IMR-90 (cell line): ENCODE measurements around the gene KIRREL1. TPM values are rescaled to one million over a fixed set of nuclear protein-coding genes. Genes with fewer than 3 reads are reported as not detected.

Experiments
- ATAC-seq: fragments of 200-7000 bp; cut with Tn5 transposase; 2 replicates; pipeline ENCODE4 v1.9.1; 2020; ENCODE audit warnings: low read depth, mild to moderate bottlenecking, moderate library complexity
- BruUV-seq: library from RNA; stranded (reverse); fragments of 400-500 nt; replicated peaks from 2 replicates; lab custom pipeline; 2021; lab: Mats Ljungman, UMichigan
- CTCF ChIA-PET: fragments of 300-600 bp; formaldehyde crosslinking; extraction: SDS; loops from one replicate; lab custom pipeline; 2021; ENCODE audit warnings: antibody characterized with exemption; lab: Yijun Ruan, JAX
- POLR2A ChIA-PET: fragments of 300-600 bp; sonication (Branson Sonifier 250); formaldehyde crosslinking; loops from one replicate; lab custom pipeline; 2022; ENCODE audit warnings: antibody characterized with exemption; ENCODE audit not compliant: unreplicated experiment; lab: Charles Lee
- DNase-seq: peaks from one replicate; pipeline ENCODE4 v3.0.0; 2013
- H2AFZ ChIP-seq: replicated peaks from 2 replicates; pipeline ENCODE3; 2013; ENCODE audit warnings: low read length, mild to moderate bottlenecking; ENCODE audit not compliant: poor library complexity
- H2AK5ac ChIP-seq: 2 replicates; pipeline ENCODE4 v1.6.1; 2013; ENCODE audit warnings: low read depth, low read length, inconsistent platforms
- H2AK9ac ChIP-seq: replicated peaks from 2 replicates; pipeline ENCODE3; 2013; ENCODE audit warnings: mild to moderate bottlenecking, low read depth, low read length, moderate library complexity; ENCODE audit not compliant: poor library complexity
- H2BK120ac ChIP-seq: 2 replicates; pipeline ENCODE4 v1.6.1; 2013; ENCODE audit warnings: low read depth, low read length, inconsistent platforms
- H2BK15ac ChIP-seq: 3 replicates; pipeline ENCODE4 v1.6.1; 2013; ENCODE audit warnings: low read depth, low read length, inconsistent platforms
- H2BK20ac ChIP-seq: 2 replicates; pipeline ENCODE4 v1.6.1; 2013; ENCODE audit warnings: low read depth, mild to moderate bottlenecking, inconsistent platforms, low read length, moderate library complexity
- H2BK5ac ChIP-seq: 2 replicates; pipeline ENCODE4 v1.6.1; 2013; ENCODE audit warnings: mild to moderate bottlenecking, low read depth, low read length, inconsistent platforms; ENCODE audit not compliant: poor library complexity, severe bottlenecking
- H3K14ac ChIP-seq: replicated peaks from 2 replicates; pipeline ENCODE4 v1.6.1; 2013; ENCODE audit warnings: low read depth, low read length, inconsistent platforms
- H3K18ac ChIP-seq: 2 replicates; pipeline ENCODE4 v1.6.1; 2013; ENCODE audit warnings: low read depth, low read length, control low read depth
- H3K23ac ChIP-seq: 2 replicates; pipeline ENCODE4 v1.6.1; 2013; ENCODE audit warnings: low read depth, low read length, inconsistent platforms
- H3K27ac ChIP-seq: 2 replicates; pipeline ENCODE4 v1.5.1; 2013; ENCODE audit warnings: mild to moderate bottlenecking, control low read depth, low read length; ENCODE audit not compliant: insufficient read depth
- H3K27me3 ChIP-seq: 2 replicates; pipeline ENCODE4 v1.6.1; 2013; ENCODE audit warnings: low read length; ENCODE audit not compliant: control insufficient read depth, insufficient read depth
- H3K36me3 ChIP-seq: 2 replicates; pipeline ENCODE4 v1.6.1; 2013; ENCODE audit warnings: low read length, mixed read lengths; ENCODE audit not compliant: control insufficient read depth, insufficient read depth
- H3K4ac ChIP-seq: 2 replicates; pipeline ENCODE4 v1.6.1; 2013; ENCODE audit warnings: low read depth, low read length, inconsistent platforms
- H3K4me1 ChIP-seq: 2 replicates; pipeline ENCODE4 v1.6.1; 2013; ENCODE audit warnings: low read length, mixed read lengths; ENCODE audit not compliant: control insufficient read depth, insufficient read depth
- H3K4me2 ChIP-seq: 2 replicates; pipeline ENCODE4 v1.6.1; 2013; ENCODE audit warnings: low read depth, mild to moderate bottlenecking, control low read depth, low read length, moderate library complexity
- H3K4me3 ChIP-seq: 2 replicates; pipeline ENCODE4 v1.5.1; 2013; ENCODE audit warnings: low read depth, mild to moderate bottlenecking, control low read depth, low read length, moderate library complexity; ENCODE audit not compliant: insufficient read depth
- H3K56ac ChIP-seq: 2 replicates; pipeline ENCODE4 v1.6.1; 2013; ENCODE audit warnings: low read length, inconsistent platforms; ENCODE audit not compliant: insufficient read depth; ENCODE audit errors: extremely low read depth
- H3K79me1 ChIP-seq, 2 experiments: 2 replicates each; pipeline ENCODE4 v1.6.1; 2013; ENCODE audit warnings: low read length in 2 of 2, inconsistent platforms in 1 of 2, low read depth in 1 of 2
- H3K9ac ChIP-seq: 2 replicates; pipeline ENCODE4 v1.6.1; 2013; ENCODE audit warnings: low read depth, low read length, control low read depth
- H3K9me1 ChIP-seq: 2 replicates; pipeline ENCODE4 v1.6.1; 2013; ENCODE audit warnings: low read length, inconsistent platforms; ENCODE audit not compliant: insufficient read depth
- H3K9me3 ChIP-seq: 2 replicates; pipeline ENCODE4 v1.6.1; 2013; ENCODE audit warnings: low read length; ENCODE audit not compliant: control insufficient read depth, insufficient read depth
- H4K20me1 ChIP-seq: 2 replicates; pipeline ENCODE4 v1.6.1; 2013; ENCODE audit warnings: low read length, inconsistent platforms; ENCODE audit not compliant: insufficient read depth
- H4K5ac ChIP-seq: 2 replicates; pipeline ENCODE4 v1.6.1; 2013; ENCODE audit warnings: mild to moderate bottlenecking, low read depth, low read length, control low read depth
- H4K8ac ChIP-seq, 2 experiments: 2 replicates each; pipeline ENCODE4 v1.6.1; 2013; ENCODE audit warnings: low read depth in 2 of 2, low read length in 2 of 2, control low read depth in 1 of 2, inconsistent platforms in 1 of 2
- H4K91ac ChIP-seq: 2 replicates; pipeline ENCODE4 v1.6.1; 2013; ENCODE audit warnings: low read depth, low read length, inconsistent platforms; ENCODE audit not compliant: insufficient read depth
- CHD1 ChIP-seq: IDR thresholded peaks from 2 replicates; pipeline ENCODE4 v1.6.1; 2012; ENCODE audit warnings: low read depth, low read length, improper control_type of control experiment
- CTCF ChIP-seq: conservative IDR thresholded peaks from 2 replicates; pipeline ENCODE4 v1.5.1; 2012; ENCODE audit warnings: mild to moderate bottlenecking, low read depth, low read length, improper control_type of control experiment
- ELK1 ChIP-seq: fragments of 150-350 bp; IDR thresholded peaks from 2 replicates; pipeline ENCODE4 v1.6.1; 2016; ENCODE audit warnings: low read depth, mild to moderate bottlenecking, low read length, moderate library complexity, borderline replicate concordance
- MXI1 ChIP-seq: IDR thresholded peaks from 2 replicates; pipeline ENCODE4 v1.6.1; 2012; ENCODE audit warnings: low read depth, mild to moderate bottlenecking, low read length, moderate library complexity, borderline replicate concordance
- NFE2L2 ChIP-seq: fragments of 150-350 bp; IDR thresholded peaks from 2 replicates; pipeline ENCODE4 v1.6.1; 2016; ENCODE audit warnings: low read depth, mild to moderate bottlenecking, low read length
- POLR2A ChIP-seq: IDR thresholded peaks from 2 replicates; pipeline ENCODE4 v1.6.1; 2012; ENCODE audit warnings: mild to moderate bottlenecking, low read depth, low read length
- RAD21 ChIP-seq: IDR thresholded peaks from 2 replicates; pipeline ENCODE4 v1.6.1; 2012; ENCODE audit warnings: low read length, improper control_type of control experiment
- SMC3 ChIP-seq: fragments of 150-350 bp; IDR thresholded peaks from 2 replicates; pipeline ENCODE4 v1.6.1; 2016; ENCODE audit warnings: low read depth, mild to moderate bottlenecking, antibody characterized with exemption, low read length, moderate library complexity
- WGBS, 2 experiments: methylation state at CpG; one replicate each; pipeline versions ENCODE4 v1.1.5 to v1.1.7; 2013; ENCODE audit warnings: missing lambda C conversion rate in 2 of 2; ENCODE audit not compliant: insufficient read length in 1 of 2; ENCODE audit errors: extremely low coverage in 2 of 2; 5-methylcytosine and 5-hydroxymethylcytosine counted together
- dilution Hi-C: fragments of 300-500 bp; cut with HindIII; formaldehyde crosslinking; loops from one replicate; pipeline ENCODE4 v1.14.3; 2018; ENCODE audit warnings: low sequenced_read_pairs; ENCODE audit not compliant: unreplicated experiment
- in situ Hi-C: fragments of 300-500 bp; cut with MboI; formaldehyde crosslinking; loops from 3 replicates; pipeline ENCODE4 v1.14.3; 2019; ENCODE audit warnings: low sequenced_read_pairs, inconsistent platforms, mixed read lengths
- intact Hi-C: fragments of 100-400 bp; cut with micrococcal nuclease; formaldehyde crosslinking; loops from 2 replicates; pipeline ENCODE4 v1.10.0; 2022
- polyA plus RNA-seq, 3 experiments: library from polyadenylated mRNA; depleted of rRNA; stranded (reverse); fragments of >200 nt; gene quantifications; 2 replicates each; pipeline ENCODE4 v1.2.3, GENCODE V29; 2012; ENCODE audit warnings: low replicate concordance in 1 of 3
- total RNA-seq: library from RNA; depleted of rRNA; stranded (reverse); fragments of >200 nt; gene quantifications from 2 replicates; pipeline ENCODE4 v1.2.3, GENCODE V29; 2012

The KIRREL1 gene
- total and polyA plus RNA-seq, 2 of the 4 experiments (the other 2 are of a cell fraction): 58.1 to 64.7 TPM

GRCh38 chr1:158035976-158036583 lies 42.6 kb downstream of the KIRREL1 start:
- H4K20me1 ChIP-seq: peaks cover 54% of the 10 kb centered on the region
- no TSS peak for BruUV-seq

More at GRCh38 chr1:158035976-158036583, 42.6 kb downstream of the KIRREL1 start:
- Histone ChIP-seq H3K4me2 (no peak overlapping the region), H3K79me1 (peaks cover 24 to 87% of the 10 kb centered on the region in 2 experiments), H2AK9ac (no peak overlapping the region), H3K4me3 (no peak overlapping the region), H2BK15ac (no peak overlapping the region), H2BK5ac (no peak overlapping the region), H3K27ac (no peak overlapping the region), H2BK20ac (no peak overlapping the region), H4K91ac (no peak overlapping the region), H3K9ac (no peak overlapping the region), H3K56ac (no peak overlapping the region), H3K4ac (no peak overlapping the region), H3K9me3 (no peaks in the 10 kb centered on the region), H3K23ac (no peak overlapping the region), H3K18ac (no peak overlapping the region), H4K5ac (no peak overlapping the region), H3K4me1 (peaks cover 22% of the 10 kb centered on the region), H4K8ac (no peak overlapping the region), H2AFZ (no peak overlapping the region), H3K9me1 (peaks cover 29% of the 10 kb centered on the region), H3K36me3 (peaks cover 9% of the 10 kb centered on the region; the same call in 1 of the 2 replicates), H2BK120ac (no peak overlapping the region), H2AK5ac (0 out of 2 replicates have a peak overlapping the region, but pooled peaks have one; percentile 3), H3K14ac (no peak overlapping the region), H3K27me3 (no peaks in the 10 kb centered on the region)
- ChIA-PET POLR2A (no interaction called here), CTCF (interaction anchor here (1.0 to 3.0 kb wide), 6 partner anchors 24 to 45 kb away, joined by 3 to 19 read pairs (median 3); no protein-coding TSS in a partner anchor)
- intact Hi-C loops: loop anchor here (1.0 to 2.0 kb wide), 4 partner anchors 33 to 67 kb away; no protein-coding TSS in a partner anchor
- TF ChIP-seq CTCF: peak; percentile 80
- no peak for TF ChIP-seq MXI1
- no peak for TF ChIP-seq NFE2L2
- peak; percentile 91 for TF ChIP-seq SMC3
- TF ChIP-seq ELK1: no peak
- TF ChIP-seq CHD1: no peak
- TF ChIP-seq RAD21: peak; percentile 77
- no peak for TF ChIP-seq POLR2A
- WGBS, 2 experiments: 100% methylated on average over 2 of the region's 8 CpGs; no CpG with 5 or more reads in 1 of the 2 experiments
- ATAC-seq (peak; percentile 40; the same call in 1 of the 2 replicates), DNase-seq (peak; percentile 68)
- in situ Hi-C loops: no loop called here
- dilution Hi-C loops: no loop called here
